SH-SY5Y (cell line): ENCODE results near the gene STAM.

ENCODE experiments used
- GATA2 ChIP-seq: IDR thresholded peaks from 2 replicates; pipeline ENCODE4 v1.6.1; 2011; ENCODE audit warnings: mild to moderate bottlenecking, low read depth, low read length
- GATA3 ChIP-seq: IDR thresholded peaks from 2 replicates; pipeline ENCODE4 v1.6.1; 2011; ENCODE audit warnings: low read depth, mild to moderate bottlenecking, low read length, moderate library complexity

GRCh38 chr10:17663450-17663849 lies 19.5 kb downstream of the STAM start:
- TF ChIP-seq GATA2: no peak
- TF ChIP-seq GATA3: no peak
